ENCODE measurements around the gene HIVEP2. TPM values are rescaled to one million over a fixed set of nuclear protein-coding genes. Genes with fewer than 3 reads are reported as not detected.

The HIVEP2 gene
- total and polyA plus RNA-seq, 4 donors = 3.0 to 23.8 (median 11.2) TPM

DNA sequence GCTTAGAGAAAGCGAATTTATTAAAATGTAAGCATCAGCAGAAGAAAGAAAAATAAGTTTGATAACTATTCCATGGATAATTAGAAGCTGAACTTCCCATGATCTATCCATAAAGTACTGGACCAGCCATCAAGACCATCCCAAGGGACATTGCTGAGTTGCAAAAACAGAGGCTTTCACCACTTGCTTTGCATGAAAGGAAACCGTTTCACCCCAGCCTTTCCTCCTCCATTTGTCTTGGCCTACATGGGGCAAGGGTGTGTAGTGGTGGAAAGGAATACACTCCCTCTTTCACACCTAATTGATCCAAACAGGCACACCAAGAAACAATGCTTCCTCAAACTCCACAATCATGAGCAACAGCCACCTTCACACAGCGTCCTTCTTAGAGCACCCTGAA is 10.4 kb downstream of the HIVEP2 start:
- WGBS, 2 donors = 87% methylated on average over 3 of the region's 3 CpGs
- Histone ChIP-seq H3K4me1 (ENCODE audit: control insufficient read depth in 5 of 5, insufficient read depth in 5 of 5, low read length in 5 of 5) (peaks cover 0 to 21% (median 5%) of the 10 kb centered on the region in 5 donors), H3K27ac (ENCODE audit: low read depth in 1 of 2, low read length in 1 of 2) (no peak overlapping the region), H3K4me3 (no peak overlapping the region), H3K9ac (ENCODE audit: insufficient read depth in 1 of 2, low read length in 2 of 2) (no peak overlapping the region), H3K9me3 (ENCODE audit: control insufficient read depth in 4 of 4, insufficient read depth in 3 of 4, low read length in 3 of 4) (no peaks in the 10 kb centered on the region), H3K36me3 (ENCODE audit: control insufficient read depth in 4 of 4, insufficient read depth in 4 of 4, low read length in 4 of 4) (no peaks in the 10 kb centered on the region), H3K27me3 (ENCODE audit: control insufficient read depth in 3 of 3, insufficient read depth in 3 of 3, low read length in 2 of 3) (no peaks in the 10 kb centered on the region)
- ATAC-seq (ENCODE audit: insufficient read depth, low FRiP score) (no peak), DNase-seq (no peak)
- no peak for TF ChIP-seq CTCF (IDR thresholded peaks at IDR 0.05; ENCODE audit: control extremely low read depth, extremely low read depth)

- no peaks in the 10 kb centered on the region for H3K9me3 ChIP-seq (ENCODE audit: control insufficient read depth in 4 of 4, insufficient read depth in 3 of 4, low read length in 3 of 4)
- peaks cover 0 to 19% (median 3%) of the 10 kb centered on the region in 5 donors for H3K4me1 ChIP-seq (ENCODE audit: control insufficient read depth in 5 of 5, insufficient read depth in 5 of 5, low read length in 5 of 5)
- no peak for TF ChIP-seq CTCF (IDR thresholded peaks at IDR 0.05; ENCODE audit: control extremely low read depth, extremely low read depth)
- no peak for DNase-seq
- H3K9ac ChIP-seq (ENCODE audit: insufficient read depth in 1 of 2, low read length in 2 of 2) = no peak overlapping the region
- no peaks in the 10 kb centered on the region for H3K36me3 ChIP-seq (ENCODE audit: control insufficient read depth in 4 of 4, insufficient read depth in 4 of 4, low read length in 4 of 4)
- no peaks in the 10 kb centered on the region for H3K27me3 ChIP-seq (ENCODE audit: control insufficient read depth in 3 of 3, insufficient read depth in 3 of 3, low read length in 2 of 3)
- H3K27ac ChIP-seq (ENCODE audit: low read depth in 1 of 2, low read length in 1 of 2) = no peak overlapping the region
- no peak overlapping the region for H3K4me3 ChIP-seq
- no peak for ATAC-seq (ENCODE audit: insufficient read depth, low FRiP score)
Measured at GRCh38 chr6:142934106-142934505, 10.9 kb downstream of the HIVEP2 start.

DNA sequence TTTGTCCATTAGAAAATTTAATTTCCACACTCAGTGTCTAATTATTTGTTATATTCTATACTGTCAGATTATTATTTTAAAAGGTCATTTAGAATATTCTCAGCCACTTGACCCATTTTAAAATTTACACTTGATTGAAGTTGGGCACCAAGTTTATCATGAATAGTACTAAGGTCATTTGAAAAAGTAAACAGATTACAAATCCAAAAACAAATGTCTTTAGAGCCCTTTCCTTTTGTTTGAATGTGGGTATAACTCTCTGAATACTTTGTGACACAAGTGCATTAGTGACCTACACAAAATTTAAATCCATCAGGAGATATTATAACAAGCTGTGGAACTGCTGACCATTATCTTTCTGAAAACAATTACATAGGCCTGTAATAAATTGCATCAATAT is 11.3 kb downstream of the HIVEP2 start:
- Histone ChIP-seq H3K4me3 (no peak overlapping the region), H3K27ac (ENCODE audit: low read depth in 1 of 2, low read length in 1 of 2) (no peak overlapping the region), H3K27me3 (ENCODE audit: control insufficient read depth in 3 of 3, insufficient read depth in 3 of 3, low read length in 2 of 3) (no peaks in the 10 kb centered on the region), H3K9ac (ENCODE audit: insufficient read depth in 1 of 2, low read length in 2 of 2) (no peak overlapping the region), H3K4me1 (ENCODE audit: control insufficient read depth in 5 of 5, insufficient read depth in 5 of 5, low read length in 5 of 5) (peaks cover 0 to 19% (median 3%) of the 10 kb centered on the region in 5 donors), H3K9me3 (ENCODE audit: control insufficient read depth in 4 of 4, insufficient read depth in 3 of 4, low read length in 3 of 4) (no peaks in the 10 kb centered on the region), H3K36me3 (ENCODE audit: control insufficient read depth in 4 of 4, insufficient read depth in 4 of 4, low read length in 4 of 4) (no peaks in the 10 kb centered on the region)
- ATAC-seq (ENCODE audit: insufficient read depth, low FRiP score) (no peak), DNase-seq (no peak)
- no peak for TF ChIP-seq CTCF (IDR thresholded peaks at IDR 0.05; ENCODE audit: control extremely low read depth, extremely low read depth)

DNA sequence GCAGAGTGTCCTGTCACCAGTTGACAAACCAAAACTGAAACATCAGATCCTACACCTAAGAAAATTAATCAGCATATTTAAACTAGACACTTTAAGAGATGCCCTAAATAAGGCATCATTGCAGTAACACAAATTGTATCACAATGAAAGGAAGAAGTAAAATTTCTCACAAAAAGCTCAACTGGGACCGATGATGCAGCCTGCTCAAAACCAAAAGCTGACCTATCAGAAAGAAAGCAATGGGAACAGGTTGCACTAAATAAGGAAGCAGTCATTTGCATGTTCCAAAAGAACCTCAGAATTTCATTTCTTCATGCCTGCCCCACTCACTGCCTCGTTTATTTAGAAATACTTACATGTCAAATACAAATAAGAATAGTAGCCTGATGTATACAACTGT is 12.1 kb downstream of the HIVEP2 start:
- H3K4me3 ChIP-seq = no peak overlapping the region
- H3K36me3 ChIP-seq (ENCODE audit: control insufficient read depth in 4 of 4, insufficient read depth in 4 of 4, low read length in 4 of 4) = no peaks in the 10 kb centered on the region
- H3K27me3 ChIP-seq (ENCODE audit: control insufficient read depth in 3 of 3, insufficient read depth in 3 of 3, low read length in 2 of 3) = no peaks in the 10 kb centered on the region
- peaks cover 0 to 21% (median 1%) of the 10 kb centered on the region in 5 donors for H3K4me1 ChIP-seq (ENCODE audit: control insufficient read depth in 5 of 5, insufficient read depth in 5 of 5, low read length in 5 of 5)
- ATAC-seq (ENCODE audit: insufficient read depth, low FRiP score) (no peak), DNase-seq (no peak)
- no peak overlapping the region for H3K27ac ChIP-seq (ENCODE audit: low read depth in 1 of 2, low read length in 1 of 2)
- no peaks in the 10 kb centered on the region for H3K9me3 ChIP-seq (ENCODE audit: control insufficient read depth in 4 of 4, insufficient read depth in 3 of 4, low read length in 3 of 4)
- WGBS, 2 donors = 62 to 68% methylated on average over 2 of the region's 2 CpGs
- no peak for TF ChIP-seq CTCF (IDR thresholded peaks at IDR 0.05; ENCODE audit: control extremely low read depth, extremely low read depth)
- no peak overlapping the region for H3K9ac ChIP-seq (ENCODE audit: insufficient read depth in 1 of 2, low read length in 2 of 2)

Measured in lung (tissue), 12 donors.